ENCODE measurements around the gene WBP11.
"Not testable (repeated sequence)": the region's sequence is repeated elsewhere in the genome, so short reads cannot be mapped to it uniquely, and the experiment has no call there.

The WBP11 gene

DNA sequence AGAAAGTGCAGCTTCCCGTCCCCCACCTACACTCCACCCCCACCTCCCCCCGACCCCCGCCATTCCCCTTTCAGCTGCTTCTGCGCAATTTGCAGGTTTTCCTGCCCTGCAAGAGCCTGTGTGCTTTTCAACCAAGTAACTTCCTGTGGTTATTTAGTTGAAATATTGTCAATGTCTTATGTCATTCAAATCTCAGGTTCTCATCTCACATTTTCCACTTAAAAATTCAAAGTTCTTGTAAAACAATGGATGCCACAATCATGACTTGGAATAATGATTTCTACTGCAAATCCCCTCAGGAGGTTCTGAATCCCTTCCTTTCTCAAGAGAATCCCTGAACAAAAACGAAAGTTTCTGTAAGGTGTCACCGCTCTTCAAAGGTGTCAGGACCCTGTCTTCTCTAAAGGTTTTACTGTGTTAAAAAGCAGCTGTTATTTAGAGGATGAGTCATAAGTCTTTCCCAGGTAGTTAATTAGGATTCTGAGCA is 31.6 kb downstream of the WBP11 start:
- DNase-seq = peak; percentile 77

GRCh38 chr12:14770496-14771461 is 32.5 kb downstream of the WBP11 start:
- peak; percentile 96 for DNase-seq

- DNase-seq = peak; percentile 96
These were observed 33.2 kb downstream of the WBP11 start for GRCh38 chr12:14769969-14770495.

- no peak for DNase-seq
These were observed 33.8 kb downstream of the WBP11 start for GRCh38 chr12:14769466-14769968.

DNA sequence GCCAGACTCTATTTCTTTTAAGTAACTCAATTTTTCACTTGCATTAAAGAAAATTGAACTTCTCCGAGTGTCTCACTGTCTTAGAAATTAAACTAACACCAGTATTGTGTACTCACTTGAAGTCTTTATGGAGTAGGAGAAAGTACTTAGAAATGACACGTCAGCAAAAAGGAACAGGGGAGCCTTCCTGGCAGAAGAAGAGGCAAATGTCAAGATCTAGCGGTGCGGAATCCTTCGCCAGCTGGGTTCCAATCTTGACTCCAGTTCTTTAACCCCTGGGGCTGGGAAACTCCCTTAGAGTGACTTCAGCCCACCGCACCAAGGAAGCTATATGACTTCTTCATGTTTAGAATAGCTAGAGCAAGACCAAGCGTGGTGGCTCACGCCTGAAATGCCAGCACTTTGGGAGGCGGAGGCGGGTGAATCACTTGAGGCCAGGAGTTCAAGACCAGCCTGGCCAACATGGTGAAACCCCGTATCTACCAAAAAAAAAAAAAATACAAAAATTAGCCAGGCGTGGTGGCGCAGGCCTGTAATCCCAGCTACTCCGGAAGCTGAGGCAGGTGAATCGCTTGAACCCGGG is 34.4 kb downstream of the WBP11 start:
- peak; percentile 76 for DNase-seq

- DNase-seq = no peak
These were observed 35.7 kb downstream of the WBP11 start for GRCh38 chr12:14767617-14768016.

- no peak for DNase-seq
These were observed 36.5 kb downstream of the WBP11 start for GRCh38 chr12:14766649-14767215.

DNA sequence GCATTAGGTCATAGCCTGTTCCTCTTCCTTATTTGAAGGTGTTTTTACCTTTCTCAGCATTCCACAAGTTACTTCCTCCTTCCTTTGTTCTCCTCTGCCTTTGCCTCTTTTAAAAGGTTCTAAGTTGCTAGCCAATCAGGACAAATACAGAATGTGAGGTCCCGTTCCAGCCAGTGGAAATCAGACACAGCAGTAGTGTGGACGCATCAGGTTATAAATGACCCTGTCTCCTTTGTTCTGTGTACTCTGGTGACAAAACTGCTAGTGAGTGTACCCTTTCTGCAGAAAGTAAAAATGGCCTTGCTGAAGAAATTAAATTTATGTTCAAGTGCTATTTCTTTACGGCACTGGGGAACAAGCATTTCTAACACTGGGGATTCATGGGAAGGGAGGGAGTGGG is 37.3 kb downstream of the WBP11 start:
- not testable (repeated sequence) for DNase-seq

- DNase-seq = no peak
These were observed 37.9 kb downstream of the WBP11 start for GRCh38 chr12:14765398-14765797.

DNA sequence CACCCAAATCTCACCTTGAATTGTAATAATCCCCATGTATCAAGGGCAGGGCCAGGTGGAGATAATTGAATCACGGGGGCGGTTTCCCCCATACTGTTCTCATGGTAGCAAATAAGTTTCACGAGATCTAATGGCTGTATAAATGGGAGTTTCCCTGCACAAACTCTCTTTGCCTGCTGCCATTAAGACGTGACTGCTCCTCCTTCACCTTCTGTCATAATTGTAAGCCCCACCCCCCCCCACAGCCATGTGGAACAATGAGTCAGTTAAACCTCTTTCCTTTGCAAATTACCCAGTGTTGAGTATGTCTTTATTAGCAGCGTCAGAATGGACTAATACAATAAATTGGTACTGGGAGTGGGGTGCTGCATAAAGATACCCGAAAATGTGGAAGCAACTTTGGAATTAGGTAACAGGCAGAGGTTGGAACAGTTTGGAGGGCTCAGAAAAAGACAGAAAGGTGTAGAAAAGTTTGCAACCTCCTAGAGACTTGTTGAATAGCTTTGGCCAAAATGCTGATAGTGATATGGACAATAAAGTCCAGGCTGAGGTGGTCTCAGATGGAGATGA is 43.5 kb downstream of the WBP11 start:
- DNase-seq = not testable (repeated sequence)

- no peak for DNase-seq
These were observed 46.7 kb downstream of the WBP11 start for GRCh38 chr12:14756334-14757143.

DNA sequence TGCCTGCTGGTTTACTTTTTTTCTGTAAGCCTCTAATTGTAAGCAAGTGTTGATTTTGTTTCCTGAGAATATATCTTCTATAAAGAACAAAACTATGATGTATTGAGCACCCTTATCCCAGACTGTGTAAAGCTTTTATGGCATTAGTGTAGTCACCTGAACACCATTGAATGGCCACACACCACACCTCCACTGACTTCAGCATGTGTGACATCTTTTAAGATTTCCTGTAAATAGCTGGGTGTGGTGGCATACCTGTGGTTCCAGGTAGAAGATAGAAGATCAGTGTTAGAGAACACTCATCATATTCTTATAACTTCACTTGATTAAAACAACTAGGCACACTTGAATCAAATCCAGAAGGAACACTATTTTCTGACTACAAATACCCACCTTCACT is 51.3 kb downstream of the WBP11 start:
- DNase-seq = no peak

GRCh38 chr12:14743061-14743460 is 60.2 kb downstream of the WBP11 start:
- no peak for DNase-seq

DNA sequence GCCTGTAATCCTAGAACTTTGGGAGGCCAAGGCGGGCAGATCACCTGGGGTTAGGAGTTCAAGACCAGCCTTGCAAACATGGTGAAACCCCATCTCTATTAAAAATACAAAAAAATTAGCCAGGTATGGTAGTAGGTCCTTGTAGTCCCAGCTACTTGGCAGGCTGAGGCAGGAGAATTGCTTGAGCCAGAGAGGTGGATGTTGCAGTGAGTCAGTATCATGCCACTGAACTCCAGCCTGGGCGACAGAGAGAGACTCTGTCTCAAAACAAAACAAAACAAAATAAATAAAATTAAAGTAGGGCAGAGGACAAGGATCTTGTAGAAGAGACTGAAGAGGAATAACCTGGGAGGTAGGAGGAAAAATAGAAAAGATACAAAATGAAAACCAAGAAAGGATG is 61.3 kb downstream of the WBP11 start:
- no peak for DNase-seq

- DNase-seq = no peak
These were observed 62.1 kb downstream of the WBP11 start for GRCh38 chr12:14741153-14741552.

- not testable (repeated sequence) for DNase-seq
These were observed 66.8 kb downstream of the WBP11 start for GRCh38 chr12:14736441-14736840.
